SU-DHL-6 (cell line): ENCODE measurements around the gene TMEM187.

ENCODE experiments used
- H2AFZ ChIP-seq: fragments of 200-600 bp; sonication (generic); 2 replicates; pipeline ENCODE4 v1.6.1; 2014; ENCODE audit warnings: low read depth, mild to moderate bottlenecking, moderate library complexity, mixed read lengths, antibody characterized with exemption, low read length; ENCODE audit not compliant: severe bottlenecking
- H3F3A ChIP-seq: fragments of 200-600 bp; shearing (Covaris generic); 2 replicates; pipeline ENCODE4 v1.6.0; 2016; ENCODE audit warnings: antibody characterized with exemption, mild to moderate bottlenecking; ENCODE audit not compliant: insufficient read depth
- H3K27ac ChIP-seq: fragments of 200-600 bp; sonication (generic); 2 replicates; pipeline ENCODE4 v1.5.1; 2016; ENCODE audit warnings: low read depth, mild to moderate bottlenecking, low read length, moderate library complexity, mixed read lengths
- H3K27me3 ChIP-seq: fragments of 200-600 bp; sonication (generic), shearing (Covaris generic); 2 replicates; pipeline ENCODE4 v1.6.0; 2014; ENCODE audit warnings: mild to moderate bottlenecking, low read length
- H3K36me3 ChIP-seq: fragments of 200-600 bp; sonication (generic); 2 replicates; pipeline ENCODE4 v1.6.1; 2014; ENCODE audit warnings: mild to moderate bottlenecking, low read length, mixed read lengths
- H3K4me2 ChIP-seq: fragments of 300-600, 200-600 bp; shearing (Covaris generic), sonication (generic); 2 replicates; pipeline ENCODE4 v1.6.0; 2014; ENCODE audit warnings: low read length, low read depth, mild to moderate bottlenecking; ENCODE audit not compliant: poor library complexity, severe bottlenecking
- H3K4me3 ChIP-seq: fragments of 200-600 bp; sonication (generic); 2 replicates; pipeline ENCODE4 v1.5.1; 2014; ENCODE audit warnings: antibody characterized with exemption, low read length, mild to moderate bottlenecking, mixed read lengths; ENCODE audit not compliant: insufficient read depth, poor library complexity, severe bottlenecking
- H3K79me2 ChIP-seq: fragments of 200-600 bp; sonication (generic); 2 replicates; pipeline ENCODE4 v1.6.1; 2014; ENCODE audit warnings: mild to moderate bottlenecking, low read length, moderate library complexity; ENCODE audit not compliant: insufficient read depth
- H3K9ac ChIP-seq: fragments of 200-600 bp; sonication (generic); 2 replicates; pipeline ENCODE4 v1.7.0; 2014; ENCODE audit warnings: mild to moderate bottlenecking, low read length
- H3K9me2 ChIP-seq: fragments of 200-600 bp; sonication (generic); replicated peaks from 2 replicates; pipeline ENCODE4 v1.6.1; 2014; ENCODE audit warnings: low read length; ENCODE audit not compliant: insufficient read depth
- H3K9me3 ChIP-seq: fragments of 200-600 bp; sonication (generic); 2 replicates; pipeline ENCODE4 v1.6.1; 2014; ENCODE audit warnings: low read length, mixed read lengths; ENCODE audit not compliant: insufficient read depth
- H4K20me1 ChIP-seq: fragments of 200-600 bp; sonication (generic); 2 replicates; pipeline ENCODE4 v1.6.1; 2014; ENCODE audit warnings: low read depth, mild to moderate bottlenecking, antibody characterized with exemption, low read length, moderate library complexity, mixed read lengths
- EZH2phosphoT487 ChIP-seq: fragments of 200-600 bp; sonication (generic), shearing (Covaris generic); conservative IDR thresholded peaks from 2 replicates; pipeline ENCODE4 v1.6.1; 2018; ENCODE audit warnings: mild to moderate bottlenecking, antibody characterized with exemption, low read length, moderate library complexity, mixed read lengths
- TF ChIP-seq, protein P1 (sequence below): fragments of 200-600 bp; sonication (generic); IDR thresholded peaks from one replicate; pipeline ENCODE4 v1.5.1; 2017; ENCODE audit warnings: antibody characterized with exemption, mild to moderate bottlenecking, low read length, moderate library complexity; ENCODE audit not compliant: insufficient read depth, poor library complexity, severe bottlenecking

The TMEM187 gene

DNA sequence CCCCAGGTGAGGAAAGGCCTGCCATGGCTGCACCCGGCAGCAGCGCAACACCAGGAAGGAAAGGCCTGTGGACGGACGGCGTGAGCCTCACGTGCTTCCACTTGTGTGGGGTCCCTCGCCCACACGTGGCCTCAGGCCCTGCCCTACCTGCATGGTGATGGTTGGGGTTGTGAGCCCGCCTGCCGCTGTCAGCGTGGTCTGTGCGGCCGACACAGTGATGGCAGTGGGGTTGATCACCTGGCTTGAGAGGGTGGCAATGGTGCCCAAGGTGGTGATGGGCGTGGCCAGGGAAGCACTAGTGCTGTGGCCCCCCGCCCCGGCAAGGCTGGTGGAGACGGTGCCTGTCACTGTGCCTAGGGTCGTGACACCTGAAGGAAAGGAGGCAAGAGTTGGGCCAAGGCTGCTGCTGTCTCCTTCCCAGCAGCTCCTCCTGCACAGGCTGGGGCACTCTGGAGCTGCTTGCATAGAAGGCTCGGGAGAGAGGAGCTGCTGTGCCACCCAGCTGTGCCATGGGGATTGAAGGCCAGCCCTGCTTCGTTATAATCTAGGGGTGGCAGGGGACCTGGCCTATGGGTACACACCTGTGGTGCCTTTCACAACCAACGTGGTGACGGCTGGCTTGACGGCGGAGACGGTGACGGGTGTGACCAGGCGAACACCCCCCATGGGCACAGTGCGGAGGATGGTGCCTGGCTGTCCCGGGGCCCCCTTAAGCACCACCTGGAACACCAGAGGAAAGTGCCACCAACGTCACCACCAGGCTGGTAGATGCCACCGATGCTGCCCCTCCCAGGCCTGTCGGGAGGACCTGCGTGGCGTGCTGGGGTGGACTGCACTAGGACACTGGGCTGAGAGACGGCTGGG is 16.3 kb upstream of the TMEM187 start:
- Histone ChIP-seq H3K36me3 (peaks cover 6% of the 10 kb centered on the region; the same call in 1 of the 2 replicates), H3K9me3 (no peaks in the 10 kb centered on the region), H3K4me3 (no peak overlapping the region), H2AFZ (no peak overlapping the region), H3F3A (no peaks in the 10 kb centered on the region), H3K27me3 (no peaks in the 10 kb centered on the region), H3K4me2 (no peak overlapping the region), H3K27ac (no peak overlapping the region), H4K20me1 (no peaks in the 10 kb centered on the region), H3K9ac (no peak overlapping the region), H3K79me2 (no peaks in the 10 kb centered on the region), H3K9me2 (no peaks in the 10 kb centered on the region)
- no peak for TF ChIP-seq EZH2phosphoT487
- TF ChIP-seq, protein P1, sequence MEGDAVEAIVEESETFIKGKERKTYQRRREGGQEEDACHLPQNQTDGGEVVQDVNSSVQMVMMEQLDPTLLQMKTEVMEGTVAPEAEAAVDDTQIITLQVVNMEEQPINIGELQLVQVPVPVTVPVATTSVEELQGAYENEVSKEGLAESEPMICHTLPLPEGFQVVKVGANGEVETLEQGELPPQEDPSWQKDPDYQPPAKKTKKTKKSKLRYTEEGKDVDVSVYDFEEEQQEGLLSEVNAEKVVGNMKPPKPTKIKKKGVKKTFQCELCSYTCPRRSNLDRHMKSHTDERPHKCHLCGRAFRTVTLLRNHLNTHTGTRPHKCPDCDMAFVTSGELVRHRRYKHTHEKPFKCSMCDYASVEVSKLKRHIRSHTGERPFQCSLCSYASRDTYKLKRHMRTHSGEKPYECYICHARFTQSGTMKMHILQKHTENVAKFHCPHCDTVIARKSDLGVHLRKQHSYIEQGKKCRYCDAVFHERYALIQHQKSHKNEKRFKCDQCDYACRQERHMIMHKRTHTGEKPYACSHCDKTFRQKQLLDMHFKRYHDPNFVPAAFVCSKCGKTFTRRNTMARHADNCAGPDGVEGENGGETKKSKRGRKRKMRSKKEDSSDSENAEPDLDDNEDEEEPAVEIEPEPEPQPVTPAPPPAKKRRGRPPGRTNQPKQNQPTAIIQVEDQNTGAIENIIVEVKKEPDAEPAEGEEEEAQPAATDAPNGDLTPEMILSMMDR, result no peak

DNA sequence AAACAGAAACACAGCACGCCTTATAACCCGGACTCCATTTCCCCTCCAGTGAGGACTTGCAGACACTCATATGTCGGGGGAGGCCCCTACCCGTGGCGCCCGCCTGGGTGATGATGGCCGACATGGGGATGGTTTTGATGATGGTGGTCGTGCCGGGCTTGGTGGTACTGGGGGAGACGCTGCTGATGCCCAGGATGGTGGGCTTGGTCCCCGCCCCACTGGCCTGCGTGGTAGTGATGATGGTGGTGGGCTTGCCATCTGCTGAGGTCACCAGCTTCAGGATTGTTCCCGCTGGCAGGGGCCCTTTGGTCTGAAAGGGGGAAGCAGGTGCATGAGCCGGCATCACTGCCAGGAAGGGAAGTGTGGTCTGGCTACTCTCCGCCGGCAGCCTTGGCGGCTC is 15.3 kb upstream of the TMEM187 start:
- H3K27ac ChIP-seq, result no peak overlapping the region
- no peaks in the 10 kb centered on the region for H3K27me3 ChIP-seq
- no peaks in the 10 kb centered on the region for H4K20me1 ChIP-seq
- no peaks in the 10 kb centered on the region for H3F3A ChIP-seq
- no peak for TF ChIP-seq EZH2phosphoT487
- TF ChIP-seq, protein P1, result no peak
- H3K4me2 ChIP-seq, result no peak overlapping the region
- H2AFZ ChIP-seq, result no peak overlapping the region
- peaks cover 6% of the 10 kb centered on the region; the same call in 1 of the 2 replicates for H3K36me3 ChIP-seq
- no peak overlapping the region for H3K9ac ChIP-seq
- H3K9me3 ChIP-seq, result no peaks in the 10 kb centered on the region
- no peak overlapping the region for H3K4me3 ChIP-seq
- 0 out of 2 replicates have a peak, but pooled peaks cover 8% of the 10 kb centered on the region for H3K79me2 ChIP-seq
- no peaks in the 10 kb centered on the region for H3K9me2 ChIP-seq

DNA sequence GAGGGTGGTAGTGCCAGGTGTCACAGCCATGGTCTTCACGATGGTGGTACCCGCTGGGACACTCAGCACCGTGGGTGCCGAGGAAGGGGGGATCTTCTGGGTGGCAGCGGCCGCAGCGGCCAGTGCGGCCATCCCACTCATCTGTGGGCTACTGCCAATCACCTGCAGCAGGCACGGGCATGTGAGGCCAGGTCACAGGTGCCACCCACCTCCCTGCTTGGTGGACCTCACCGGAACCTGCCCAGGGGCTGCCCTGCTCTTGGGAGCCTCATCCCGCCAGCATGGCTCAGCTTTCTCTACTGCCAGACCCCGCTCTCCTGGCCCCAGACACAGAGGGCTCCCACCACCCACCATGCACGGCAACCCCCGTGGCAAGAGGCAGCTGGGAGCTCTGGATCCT is 13.9 kb upstream of the TMEM187 start:
- TF ChIP-seq EZH2phosphoT487, result no peak
- TF ChIP-seq, protein P1, result no peak
- Histone ChIP-seq H3K9me2 (no peaks in the 10 kb centered on the region), H3K4me2 (no peak overlapping the region), H3K27me3 (no peaks in the 10 kb centered on the region), H3K27ac (no peak overlapping the region), H3K36me3 (no peaks in the 10 kb centered on the region), H3K4me3 (no peak overlapping the region), H3K9ac (no peak overlapping the region), H4K20me1 (no peaks in the 10 kb centered on the region; the same call in 1 of the 2 replicates), H3K9me3 (no peaks in the 10 kb centered on the region), H3F3A (no peaks in the 10 kb centered on the region), H2AFZ (no peak overlapping the region), H3K79me2 (peaks cover 22% of the 10 kb centered on the region)
